DOHH2 (cell line): ENCODE results near the gene TP53I11.

Source experiments
- EZH2phosphoT487 ChIP-seq: fragments of 200-600 bp; sonication (generic); IDR thresholded peaks from 2 replicates; pipeline ENCODE4 v1.6.1; 2017; ENCODE audit warnings: borderline replicate concordance, mild to moderate bottlenecking, antibody characterized with exemption, low read length, moderate library complexity, mixed read lengths
- TF ChIP-seq, protein P1 (sequence below): fragments of 200-600 bp; sonication (generic); IDR thresholded peaks from one replicate; pipeline ENCODE4 v1.5.1; 2014; ENCODE audit warnings: antibody characterized with exemption, mild to moderate bottlenecking, low read depth, low read length; ENCODE audit not compliant: poor library complexity, severe bottlenecking

- TF ChIP-seq, protein P1, sequence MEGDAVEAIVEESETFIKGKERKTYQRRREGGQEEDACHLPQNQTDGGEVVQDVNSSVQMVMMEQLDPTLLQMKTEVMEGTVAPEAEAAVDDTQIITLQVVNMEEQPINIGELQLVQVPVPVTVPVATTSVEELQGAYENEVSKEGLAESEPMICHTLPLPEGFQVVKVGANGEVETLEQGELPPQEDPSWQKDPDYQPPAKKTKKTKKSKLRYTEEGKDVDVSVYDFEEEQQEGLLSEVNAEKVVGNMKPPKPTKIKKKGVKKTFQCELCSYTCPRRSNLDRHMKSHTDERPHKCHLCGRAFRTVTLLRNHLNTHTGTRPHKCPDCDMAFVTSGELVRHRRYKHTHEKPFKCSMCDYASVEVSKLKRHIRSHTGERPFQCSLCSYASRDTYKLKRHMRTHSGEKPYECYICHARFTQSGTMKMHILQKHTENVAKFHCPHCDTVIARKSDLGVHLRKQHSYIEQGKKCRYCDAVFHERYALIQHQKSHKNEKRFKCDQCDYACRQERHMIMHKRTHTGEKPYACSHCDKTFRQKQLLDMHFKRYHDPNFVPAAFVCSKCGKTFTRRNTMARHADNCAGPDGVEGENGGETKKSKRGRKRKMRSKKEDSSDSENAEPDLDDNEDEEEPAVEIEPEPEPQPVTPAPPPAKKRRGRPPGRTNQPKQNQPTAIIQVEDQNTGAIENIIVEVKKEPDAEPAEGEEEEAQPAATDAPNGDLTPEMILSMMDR, result no peak
- no peak for TF ChIP-seq EZH2phosphoT487
These were observed 3.6 kb upstream of the TP53I11 start for GRCh38 chr11:44954051-44954906.
